ENCODE measurements around the gene ENPP1. TPM values are rescaled to one million over a fixed set of nuclear protein-coding genes. Genes with fewer than 3 reads are reported as not detected.

Gene ENPP1
- total and polyA plus RNA-seq, 9 of the 15 experiments (the other 6 are each of a cell fraction or from before 2014, with no cell fraction given): 0.03 to 0.56 (median 0.14) TPM

DNA sequence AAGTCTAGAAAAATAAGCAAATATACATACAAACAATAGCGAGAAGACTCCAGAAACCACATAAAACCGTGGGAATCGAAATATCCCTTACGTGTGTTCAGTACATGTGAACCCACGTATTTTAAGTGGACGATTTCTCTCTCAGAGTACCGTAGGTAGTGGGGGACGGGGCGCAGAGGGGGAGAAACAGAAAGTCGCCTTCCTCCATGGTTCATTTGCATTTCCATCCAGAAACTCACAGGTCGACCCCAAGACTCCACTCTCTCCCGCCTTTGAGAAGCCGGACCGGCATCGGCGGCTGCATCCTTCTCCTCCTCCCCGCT lies 538 bp upstream of the ENPP1 start:
- no peak for FAIRE-seq
- Histone ChIP-seq H3K9ac (ENCODE audit: insufficient read depth in 1 of 2, low read depth in 2 of 2, low read length in 2 of 2) (peak overlapping the region in 1 of 2 experiments; percentile 75; a peak in 1 of 4 replicates), H4K20me1 (replicated peaks; ENCODE audit: control insufficient read depth, insufficient read depth, low read length) (no peaks in the 10 kb centered on the region), H2AFZ (ENCODE audit: low read depth, low read length) (peak overlapping the region; percentile 67), H3K9me3 (replicated peaks; ENCODE audit: control insufficient read depth, insufficient read depth, low read depth, low read length) (no peaks in the 10 kb centered on the region), H3K4me3 (peak overlapping the region; percentile 48), H3K9me1 (ENCODE audit: control insufficient read depth, insufficient read depth, low read length) (no peaks in the 10 kb centered on the region), H3K27me3 (ENCODE audit: control insufficient read depth in 2 of 2, insufficient read depth in 2 of 2, low read length in 2 of 2) (peaks cover 15 to 18% of the 10 kb centered on the region in 2 experiments; a peak in 3 of 5 replicates), H3K36me3 (ENCODE audit: control insufficient read depth, insufficient read depth, low read length) (no peaks in the 10 kb centered on the region), H3K4me1 (replicated peaks in 1 of 2; ENCODE audit: control insufficient read depth in 2 of 2, insufficient read depth in 2 of 2, low read length in 2 of 2) (peaks cover 3 to 9% of the 10 kb centered on the region in 2 experiments; a peak in 3 of 5 replicates), H3K79me2 (ENCODE audit: control insufficient read depth, insufficient read depth, low read length) (no peaks in the 10 kb centered on the region), H3K27ac (ENCODE audit: extremely low read depth, low read depth, low read length) (no peak overlapping the region), H3K4me2 (ENCODE audit: insufficient read depth, low read length) (peak overlapping the region; percentile 74)
- ATAC-seq: no peak
- WGBS (ENCODE audit: insufficient coverage, low coverage, missing lambda C conversion rate): 4% methylated on average over 16 of the region's 17 CpGs
- in situ Hi-C loops (cut with MboI): no loop called here
- DNase-seq (ENCODE audit: extremely low read depth in 1 of 4, low spot score in 3 of 4): no peak
- no TSS peak for BruUV-seq (replicated peaks)
- CTCF ChIA-PET (ENCODE audit: low intra/inter-chr PET ratio): interaction anchor here (0.6 kb wide), 1 partner anchor 694 kb away, joined by 3 read pairs; no protein-coding TSS in a partner anchor
- intact Hi-C loops (cut with micrococcal nuclease): no loop called here
- TF ChIP-seq GTF2F1 (IDR thresholded peaks at IDR 0.05; ENCODE audit: low read depth, low read length) (no peak), BRF2 (IDR thresholded peaks at IDR 0.05; ENCODE audit: borderline replicate concordance, insufficient read depth, insufficient read length) (no peak), RUNX1 (IDR thresholded peaks at IDR 0.05; ENCODE audit: low read depth) (no peak), ETS2 (tag; IDR thresholded peaks at IDR 0.05; ENCODE audit: borderline replicate concordance, poor library complexity, severe bottlenecking) (no peak), ZC3H11A (IDR thresholded peaks at IDR 0.05; ENCODE audit: low read depth, low read length) (no peak), SRSF1 (IDR thresholded peaks at IDR 0.05; ENCODE audit: low read depth, low read length) (no peak), ZNF316 (IDR thresholded peaks at IDR 0.05) (no peak)
- TF ChIP-seq, protein P1, sequence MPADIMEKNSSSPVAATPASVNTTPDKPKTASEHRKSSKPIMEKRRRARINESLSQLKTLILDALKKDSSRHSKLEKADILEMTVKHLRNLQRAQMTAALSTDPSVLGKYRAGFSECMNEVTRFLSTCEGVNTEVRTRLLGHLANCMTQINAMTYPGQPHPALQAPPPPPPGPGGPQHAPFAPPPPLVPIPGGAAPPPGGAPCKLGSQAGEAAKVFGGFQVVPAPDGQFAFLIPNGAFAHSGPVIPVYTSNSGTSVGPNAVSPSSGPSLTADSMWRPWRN (IDR thresholded peaks at IDR 0.05; ENCODE audit: low read depth): no peak
- TF ChIP-seq, protein P2, sequence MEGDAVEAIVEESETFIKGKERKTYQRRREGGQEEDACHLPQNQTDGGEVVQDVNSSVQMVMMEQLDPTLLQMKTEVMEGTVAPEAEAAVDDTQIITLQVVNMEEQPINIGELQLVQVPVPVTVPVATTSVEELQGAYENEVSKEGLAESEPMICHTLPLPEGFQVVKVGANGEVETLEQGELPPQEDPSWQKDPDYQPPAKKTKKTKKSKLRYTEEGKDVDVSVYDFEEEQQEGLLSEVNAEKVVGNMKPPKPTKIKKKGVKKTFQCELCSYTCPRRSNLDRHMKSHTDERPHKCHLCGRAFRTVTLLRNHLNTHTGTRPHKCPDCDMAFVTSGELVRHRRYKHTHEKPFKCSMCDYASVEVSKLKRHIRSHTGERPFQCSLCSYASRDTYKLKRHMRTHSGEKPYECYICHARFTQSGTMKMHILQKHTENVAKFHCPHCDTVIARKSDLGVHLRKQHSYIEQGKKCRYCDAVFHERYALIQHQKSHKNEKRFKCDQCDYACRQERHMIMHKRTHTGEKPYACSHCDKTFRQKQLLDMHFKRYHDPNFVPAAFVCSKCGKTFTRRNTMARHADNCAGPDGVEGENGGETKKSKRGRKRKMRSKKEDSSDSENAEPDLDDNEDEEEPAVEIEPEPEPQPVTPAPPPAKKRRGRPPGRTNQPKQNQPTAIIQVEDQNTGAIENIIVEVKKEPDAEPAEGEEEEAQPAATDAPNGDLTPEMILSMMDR (IDR thresholded peaks at IDR 0.05 in 2 of 3, conservative IDR thresholded peaks at IDR 0.05 in 1 of 3; ENCODE audit: insufficient read depth in 2 of 3, low read depth in 1 of 3, low read length in 3 of 3): peak in 1 of 3 experiments; percentile 42; a peak in 1 of 6 replicates
- POLR2A ChIA-PET: no interaction called here

Data from K562 (cell line).